Psoas muscle (tissue), 8 donors: ENCODE measurements around the gene HNRNPA1L2. TPM values are rescaled to one million over a fixed set of nuclear protein-coding genes. Genes with fewer than 3 reads are reported as not detected.
"Not testable (repeated sequence)": the region's sequence is repeated elsewhere in the genome, so short reads cannot be mapped to it uniquely, and the experiment has no call there.

Source experiments
- ATAC-seq, 4 donors: fragments of 200-7000 bp; cut with Tn5 transposase; one replicate each; pipeline ENCODE4 v1.9.1; 2020; ENCODE audit warnings: moderate library complexity in 3 of 4, mild to moderate bottlenecking in 2 of 4
- DNase-seq, 2 donors: peaks; one replicate each; pipeline ENCODE4 v3.0.0-alpha.2; 2020
- H3K27ac ChIP-seq: fragments of 200-600 bp; one replicate; pipeline ENCODE4 v1.8.0; 2022
- H3K27me3 ChIP-seq, 3 donors: fragments of 200-600 bp in 1 of 3; one replicate each; pipeline versions ENCODE4 v1.6.1 to v1.8.0; 2013 to 2022; ENCODE audit warnings: low read length in 2 of 3, mild to moderate bottlenecking in 2 of 3, moderate library complexity in 1 of 3; ENCODE audit not compliant: insufficient read depth in 3 of 3
- H3K36me3 ChIP-seq, 2 donors: fragments of 200-600 bp in 1 of 2; one replicate each; pipeline versions ENCODE4 v1.6.1 to v1.8.0; 2013 to 2022; ENCODE audit warnings: low read depth in 1 of 2, mild to moderate bottlenecking in 1 of 2, moderate library complexity in 1 of 2; ENCODE audit not compliant: insufficient read depth in 1 of 2
- H3K4me1 ChIP-seq: fragments of 200-600 bp; one replicate; pipeline ENCODE4 v1.8.0; 2022
- H3K4me3 ChIP-seq: fragments of 200-600 bp; one replicate; pipeline ENCODE4 v1.8.0; 2022; ENCODE audit warnings: mild to moderate bottlenecking
- H3K9me3 ChIP-seq: fragments of 200-600 bp; one replicate; pipeline ENCODE4 v1.8.0; 2022
- CTCF ChIP-seq: fragments of 200-600 bp; IDR thresholded peaks from one replicate; pipeline ENCODE4 v1.8.0; 2022; ENCODE audit warnings: antibody characterized with exemption
- WGBS, 3 donors: extraction: QIAGEN DNeasy Blood & Tissue Kit; methylation state at CpG; one replicate each; pipeline versions ENCODE4 v1.1.6 to v1.1.7; 2013; 5-methylcytosine and 5-hydroxymethylcytosine counted together
- intact Hi-C, 2 donors: fragments of 100-400 bp; cut with DNase I; formaldehyde crosslinking; loops; one replicate each; pipeline versions ENCODE4 v1.11.0 to v1.14.2; 2022
- polyA plus RNA-seq, 3 donors: library from polyadenylated mRNA; stranded (reverse); fragments of 200-250 nt; gene quantifications; one replicate each; pipeline ENCODE4 v1.2.3, GENCODE V29; 2013
- total RNA-seq, 4 donors: library from RNA; stranded (reverse); fragmentation: NEBNext Ultra II Directional in 2 of 4; extraction: Animal tissue kit (Norgen Biotek cat#: 25700) in 2 of 4; gene quantifications; one replicate each; pipeline versions ENCODE4 v1.2.1 to v1.2.4, GENCODE V29; 2021 to 2023
- donor health status: healthy with polysubstance abuse.
- donor health status: DM: no; HTN: no; CAD: no; lungs with moderate emphysema.
- donor health status: Bipolar disorder and iron deficiency.
- donor health status: healthy.
- donor health status: DM: yes; HTN: yes; CAD: no.
- donor health status: DM: no; HTN: no; CAD: no.
- donor health status: DM: no; HTN: no; CAD: no.
- donor health status: DM: yes; HTN: yes; CAD: no.

The HNRNPA1L2 gene
- total and polyA plus RNA-seq, 7 donors, result 1.9 to 4.0 (median 2.8) TPM

- DNase-seq, H3K4me3 ChIP-seq, H3K9me3 ChIP-seq, H3K27ac ChIP-seq, H3K4me1 ChIP-seq, H3K36me3 ChIP-seq, H3K27me3 ChIP-seq: not testable (repeated sequence)
- intact Hi-C loops, result loop anchor here in 1 of 2 donors (5.0 kb wide), 1 partner anchor 358 kb away; no protein-coding TSS in a partner anchor
- ATAC-seq, result peak in 2 of 4 donors; percentile 59 to 74
- 45 to 69% (median 52%) methylated on average over 10 of the region's 10 CpGs for WGBS, 3 donors
- peak; percentile 39 for TF ChIP-seq CTCF
Measured at GRCh38 chr13:52609013-52609606, 33.1 kb upstream of the HNRNPA1L2 start.

- H3K27me3 ChIP-seq, H3K4me3 ChIP-seq, H3K9me3 ChIP-seq, H3K4me1 ChIP-seq, H3K36me3 ChIP-seq, DNase-seq, ATAC-seq, H3K27ac ChIP-seq, intact Hi-C loops: not testable (repeated sequence)
- 89 to 97% (median 93%) methylated on average over 5 of the region's 5 CpGs for WGBS, 3 donors
Measured at GRCh38 chr13:52610158-52610557, 32.1 kb upstream of the HNRNPA1L2 start.

- TF ChIP-seq CTCF, result no peak
- 91 to 95% (median 91%) methylated on average over 4 of the region's 4 CpGs for WGBS, 3 donors
- intact Hi-C loops, result loop anchor here (5.0 kb wide), 1 partner anchor 37 kb away; the partner anchor contains the start of gene SUGT1 (in 2 of the 2)
- Histone ChIP-seq H3K27ac (no peak overlapping the region), H3K4me3 (no peak overlapping the region), H3K36me3 (no peaks in the 10 kb centered on the region), H3K9me3 (no peaks in the 10 kb centered on the region), H3K27me3 (no peaks in the 10 kb centered on the region), H3K4me1 (peaks cover 3% of the 10 kb centered on the region)
- DNase-seq (no peak), ATAC-seq (no peak)
Measured at GRCh38 chr13:52615134-52615801, 27.0 kb upstream of the HNRNPA1L2 start.

GRCh38 chr13:52615812-52616211 lies 26.4 kb upstream of the HNRNPA1L2 start:
- H3K36me3 ChIP-seq, result no peaks in the 10 kb centered on the region
- no peaks in the 10 kb centered on the region for H3K9me3 ChIP-seq
- H3K27ac ChIP-seq, result no peak overlapping the region
- no peak for DNase-seq
- WGBS, 3 donors, result 79 to 87% (median 81%) methylated on average over 5 of the region's 5 CpGs
- no peak overlapping the region for H3K4me3 ChIP-seq
- TF ChIP-seq CTCF, result no peak
- intact Hi-C loops, result loop anchor here (5.0 kb wide), 1 partner anchor 36 kb away; the partner anchor contains the start of gene SUGT1 (in 2 of the 2)
- H3K27me3 ChIP-seq, result no peaks in the 10 kb centered on the region
- H3K4me1 ChIP-seq, result peaks cover 3% of the 10 kb centered on the region
- ATAC-seq, result no peak
